HG03103 (cell line): ENCODE measurements around the gene LYAR.

Experiments
- ATAC-seq: cut with Tn5 transposase; IDR thresholded peaks from one replicate; pipeline ENCODE4 v1.9.1; 2021; ENCODE audit warnings: low read depth; ENCODE audit not compliant: unreplicated experiment

Gene LYAR

DNA sequence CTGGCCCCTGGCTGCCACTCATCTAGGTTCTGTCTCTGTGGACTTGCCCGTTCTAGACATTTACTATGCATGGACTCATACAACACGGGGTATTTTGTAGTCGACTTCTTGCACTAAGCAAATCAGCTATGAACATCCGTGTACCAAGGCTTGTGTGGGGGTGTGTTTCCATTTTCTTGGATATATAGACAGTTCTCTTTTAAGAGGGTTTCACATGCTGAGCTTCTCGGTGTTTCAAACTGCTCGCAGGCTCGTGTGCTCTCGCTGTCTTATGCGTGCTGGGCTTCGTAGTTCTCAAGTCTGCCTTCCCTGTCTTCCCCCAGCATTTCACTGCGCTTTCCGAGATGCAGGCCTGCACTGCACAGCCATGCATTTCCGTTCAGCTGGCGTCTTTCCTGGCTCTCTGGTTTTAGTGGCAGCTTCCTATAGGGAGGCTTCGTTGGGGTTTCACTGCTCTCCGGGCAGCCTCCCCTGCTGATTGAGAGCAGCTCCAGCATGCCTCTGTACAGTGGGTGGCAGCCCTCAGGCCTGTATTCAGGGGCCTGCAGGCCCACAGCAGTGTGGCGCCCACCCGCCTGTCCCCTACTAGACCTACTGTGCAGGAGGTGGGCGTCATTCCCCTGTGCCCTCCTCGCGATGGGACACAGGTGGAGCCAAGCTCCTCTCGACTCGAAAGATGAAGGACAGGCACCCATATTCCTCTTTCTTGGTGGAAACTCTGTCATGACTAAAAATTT is 27.7 kb upstream of the LYAR start:
- no peak for ATAC-seq

DNA sequence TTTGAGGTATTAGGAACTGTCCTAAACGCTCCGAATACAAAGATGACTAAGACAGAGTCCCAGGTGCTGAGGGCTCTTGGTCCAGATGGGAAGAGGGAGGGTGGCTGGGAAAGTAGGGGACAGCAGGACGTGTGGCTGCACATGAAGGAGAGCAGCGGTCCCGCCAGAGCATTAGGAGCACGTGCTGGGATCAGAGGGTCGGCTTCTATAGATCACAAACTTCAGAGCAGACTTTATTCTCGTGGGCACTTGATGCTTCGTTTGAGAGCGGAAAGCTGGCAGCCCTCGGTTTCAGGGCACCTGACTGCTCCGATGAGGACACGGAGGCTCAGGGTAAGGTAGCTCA is 26.2 kb upstream of the LYAR start:
- no peak for ATAC-seq

DNA sequence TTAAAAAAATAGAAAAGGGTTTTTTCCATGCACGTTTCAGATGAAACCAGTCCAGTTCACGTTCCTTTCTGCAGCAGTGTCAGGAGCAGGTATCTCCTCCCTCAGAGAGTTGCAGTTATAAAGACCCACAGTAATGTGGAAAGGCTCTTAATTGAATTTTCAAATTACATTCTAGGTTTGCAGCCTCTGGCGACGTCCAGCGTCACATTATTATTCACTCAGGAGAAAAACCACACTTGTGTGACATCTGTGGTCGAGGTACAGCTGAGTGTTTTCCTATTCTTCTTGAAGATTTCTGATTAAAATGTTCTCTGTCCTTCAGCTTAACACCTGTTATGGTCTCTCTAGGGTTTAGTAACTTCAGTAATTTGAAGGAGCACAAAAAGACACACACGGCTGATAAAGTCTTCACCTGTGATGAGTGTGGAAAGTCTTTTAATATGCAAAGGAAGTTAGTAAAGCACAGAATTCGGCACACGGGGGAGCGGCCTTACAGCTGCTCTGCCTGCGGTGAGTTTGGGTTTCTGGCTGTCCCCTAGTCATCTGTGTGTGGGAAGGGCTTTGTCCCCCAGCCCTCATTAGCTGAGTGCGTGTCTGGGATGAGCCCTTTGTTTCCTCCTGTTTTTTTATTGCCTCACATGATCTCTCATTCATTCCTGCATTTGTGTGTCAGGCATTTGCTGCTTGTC is 25.7 kb upstream of the LYAR start:
- no peak for ATAC-seq

DNA sequence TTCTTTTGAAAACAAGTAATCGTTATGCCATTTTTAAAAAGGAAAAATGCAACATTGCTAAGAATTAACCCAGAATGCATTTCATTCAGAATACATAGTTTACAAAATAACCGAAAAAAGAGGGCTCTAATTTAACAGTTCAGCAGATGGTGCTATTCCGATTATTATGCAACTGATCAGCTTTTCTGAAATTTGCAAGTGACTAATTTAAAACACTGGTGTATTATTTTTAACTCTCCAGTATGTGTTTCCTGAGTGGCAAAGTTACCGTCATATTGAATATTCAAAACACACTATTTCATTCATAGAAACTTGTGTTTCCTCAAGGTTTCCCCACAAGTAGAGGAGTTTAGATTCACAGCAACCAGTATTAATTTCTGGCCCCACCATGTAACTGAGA is 21.2 kb upstream of the LYAR start:
- no peak for ATAC-seq

DNA sequence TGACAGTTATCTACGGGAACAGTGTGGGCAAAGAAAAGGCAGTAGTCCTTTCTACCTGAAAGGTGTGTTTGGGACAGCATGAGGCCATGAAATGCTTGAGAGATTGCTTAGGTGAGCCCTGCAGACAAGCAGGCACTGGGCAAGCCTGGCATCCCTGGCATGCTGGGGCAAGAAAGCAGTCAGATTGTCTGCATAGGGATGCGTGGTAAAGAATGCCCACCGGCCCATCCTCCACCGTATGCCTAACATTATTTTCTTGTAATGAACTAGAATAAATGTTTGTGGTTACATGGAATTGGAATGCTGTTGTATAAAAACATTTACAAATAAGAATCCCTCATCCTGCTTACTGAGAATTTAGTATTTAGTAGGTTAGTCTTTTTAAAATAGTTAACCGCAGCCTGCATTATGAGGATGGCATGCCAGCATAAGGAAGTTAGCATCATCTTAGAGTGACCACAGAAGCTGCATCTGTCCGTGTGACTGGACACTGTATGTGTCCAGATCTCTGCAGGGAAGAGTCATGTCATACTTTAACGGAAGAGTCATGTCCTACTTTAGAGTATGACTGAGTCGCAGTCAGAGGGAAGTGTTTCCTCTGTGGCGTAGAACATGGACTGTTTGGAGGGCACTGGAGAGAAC is 19.0 kb upstream of the LYAR start:
- ATAC-seq = no peak

DNA sequence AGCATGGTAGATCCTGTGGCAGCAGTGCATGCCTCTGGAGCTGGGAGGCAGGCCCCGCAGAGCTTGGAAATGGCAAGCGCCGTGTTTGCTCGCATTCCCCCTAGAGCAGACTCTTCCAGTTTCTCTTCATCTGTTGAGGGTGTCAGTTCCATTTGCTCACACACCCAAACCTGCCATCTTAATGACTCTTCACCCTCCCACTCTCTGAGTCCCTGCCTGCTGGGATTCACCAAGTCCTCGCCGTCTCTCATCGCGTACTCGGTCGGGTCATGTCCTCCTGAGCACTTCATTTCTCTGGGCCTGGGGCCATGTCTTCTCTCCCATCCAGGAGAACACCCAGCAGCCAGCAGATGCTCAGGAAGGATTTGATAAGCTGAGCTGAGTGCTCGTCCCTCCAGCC is 17.0 kb upstream of the LYAR start:
- ATAC-seq = no peak

DNA sequence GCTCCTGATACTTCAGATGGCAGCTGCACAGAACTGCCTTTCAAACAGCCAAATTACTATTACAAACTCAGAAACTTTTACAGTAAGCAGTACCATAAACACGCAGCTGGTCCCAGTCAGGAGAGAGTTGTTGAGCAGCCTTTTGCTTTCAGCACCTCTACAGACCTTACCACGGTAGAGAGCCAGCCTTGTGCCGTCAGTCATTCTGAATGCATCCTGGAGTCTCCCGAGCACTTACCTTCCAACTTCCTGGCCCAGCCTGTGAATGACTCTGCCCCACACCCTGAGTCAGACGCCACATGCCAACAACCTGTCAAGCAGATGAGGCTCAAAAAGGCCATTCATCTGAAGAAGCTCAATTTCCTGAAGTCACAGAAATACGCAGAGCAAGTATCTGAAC is 12.5 kb upstream of the LYAR start:
- no peak for ATAC-seq

DNA sequence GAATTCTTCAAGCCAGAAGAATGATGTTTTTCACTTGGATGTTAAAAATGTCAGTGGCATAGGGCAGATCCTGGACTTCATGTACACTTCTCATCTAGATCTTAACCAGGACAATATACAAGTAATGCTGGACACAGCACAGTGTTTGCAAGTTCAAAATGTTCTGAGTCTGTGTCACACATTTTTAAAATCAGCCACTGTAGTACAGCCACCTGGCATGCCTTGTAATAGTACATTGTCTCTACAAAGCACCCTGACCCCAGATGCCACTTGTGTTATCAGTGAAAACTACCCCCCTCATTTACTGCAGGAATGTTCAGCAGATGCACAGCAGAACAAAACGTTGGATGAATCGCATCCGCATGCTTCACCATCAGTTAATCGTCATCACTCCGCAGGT is 12.0 kb upstream of the LYAR start:
- no peak for ATAC-seq

DNA sequence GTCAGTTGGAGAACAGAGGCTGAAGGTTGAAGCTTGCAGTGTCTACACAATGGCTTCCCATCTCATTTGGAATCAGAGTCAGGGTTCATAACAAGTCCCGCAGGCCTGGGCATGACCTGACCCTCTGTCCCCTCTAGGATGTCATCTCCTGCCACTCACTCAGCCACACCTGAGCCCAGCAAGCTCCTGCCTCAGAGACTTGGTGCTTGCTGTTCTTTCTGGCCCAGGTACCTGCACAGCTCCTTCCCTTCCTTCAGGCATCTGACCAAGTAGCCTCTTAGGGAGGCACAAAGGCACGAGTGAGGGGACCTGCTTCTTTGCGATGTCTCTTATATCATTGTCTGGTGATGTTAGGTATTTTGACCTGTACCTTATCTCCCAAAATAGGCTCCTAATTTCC is 9.1 kb upstream of the LYAR start:
- ATAC-seq = no peak

DNA sequence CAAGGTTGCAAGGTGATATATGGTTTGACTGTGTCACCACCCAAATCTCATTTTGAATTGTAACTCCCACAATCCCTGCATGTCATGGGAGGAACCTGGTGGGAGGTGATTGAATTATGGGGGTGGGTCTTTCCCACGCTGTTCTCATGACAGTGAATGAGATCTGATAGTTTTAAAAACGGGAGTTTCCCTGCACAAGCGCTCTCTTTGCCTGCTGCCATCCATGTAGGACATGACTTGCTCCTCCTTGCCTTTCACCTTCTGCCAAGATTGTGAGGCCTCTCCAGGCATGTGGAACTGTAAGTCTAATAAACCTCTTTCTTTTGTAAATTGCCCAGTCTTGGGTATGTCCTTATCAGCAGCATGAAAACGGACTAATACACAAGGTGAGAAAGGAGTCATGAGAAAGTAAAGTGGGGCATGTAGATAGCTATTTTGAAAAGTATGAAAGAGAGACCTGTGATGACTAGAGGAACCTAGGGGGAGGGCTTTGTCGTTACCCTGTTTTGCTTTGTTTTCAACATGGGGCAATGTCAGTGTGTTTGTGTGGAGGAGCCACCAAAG is 6.4 kb upstream of the LYAR start:
- no peak for ATAC-seq

DNA sequence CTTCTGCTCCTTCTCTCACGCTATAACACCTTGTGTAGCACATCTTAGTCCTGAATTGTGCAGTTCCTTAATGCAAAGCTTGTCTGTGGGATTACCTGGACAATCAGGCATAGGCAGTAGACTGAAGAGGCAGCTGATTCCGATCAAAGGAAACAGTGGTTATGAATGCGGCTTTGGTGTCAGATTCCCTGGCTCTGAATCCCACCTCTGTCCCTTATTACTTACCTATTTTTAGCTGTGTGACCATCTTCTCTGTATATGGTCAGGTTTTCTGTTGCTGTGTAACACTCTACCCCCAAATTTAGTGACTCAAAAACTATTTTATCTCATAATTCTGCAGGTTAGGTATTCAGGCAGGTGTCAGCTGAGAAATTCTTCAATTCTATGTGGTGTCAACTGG is 3.3 kb upstream of the LYAR start:
- ATAC-seq = no peak

DNA sequence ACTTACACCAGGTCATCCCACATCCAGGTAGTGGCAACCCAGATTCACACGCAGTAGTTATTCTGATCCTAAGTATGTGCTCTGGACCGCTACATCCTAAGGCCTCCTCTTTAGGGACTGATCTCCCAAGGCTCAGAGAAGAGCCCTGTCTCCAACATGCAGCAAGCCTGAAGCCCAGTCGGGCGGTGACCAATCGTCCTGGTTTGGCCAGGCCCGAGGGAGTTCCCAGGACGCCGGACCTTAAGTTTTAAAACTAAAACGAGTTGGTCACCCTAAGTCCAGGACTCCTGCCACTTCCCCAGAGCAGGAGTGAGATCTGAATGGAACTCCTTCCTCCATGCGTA is 385 bp downstream of the LYAR start:
- ATAC-seq = peak; percentile 10

DNA sequence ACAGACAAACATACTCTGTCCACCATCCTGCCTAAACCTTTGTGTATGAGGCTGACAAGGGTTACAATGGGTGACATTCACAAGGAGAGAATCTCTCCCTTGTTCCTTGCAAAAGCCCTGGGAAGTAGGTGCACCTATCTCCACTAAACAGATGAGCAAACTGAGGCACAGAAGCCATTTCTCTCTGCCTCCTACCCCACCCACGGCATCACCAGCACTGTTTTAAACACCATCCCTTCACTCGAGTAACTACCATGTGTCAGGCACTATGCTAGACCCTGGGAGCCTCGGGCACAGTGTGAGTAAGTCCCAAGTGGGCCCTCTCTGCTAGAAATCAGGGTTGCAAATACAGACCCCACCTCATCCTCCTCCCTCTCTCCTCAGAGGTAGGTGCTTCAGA is 899 bp downstream of the LYAR start:
- ATAC-seq = no peak

DNA sequence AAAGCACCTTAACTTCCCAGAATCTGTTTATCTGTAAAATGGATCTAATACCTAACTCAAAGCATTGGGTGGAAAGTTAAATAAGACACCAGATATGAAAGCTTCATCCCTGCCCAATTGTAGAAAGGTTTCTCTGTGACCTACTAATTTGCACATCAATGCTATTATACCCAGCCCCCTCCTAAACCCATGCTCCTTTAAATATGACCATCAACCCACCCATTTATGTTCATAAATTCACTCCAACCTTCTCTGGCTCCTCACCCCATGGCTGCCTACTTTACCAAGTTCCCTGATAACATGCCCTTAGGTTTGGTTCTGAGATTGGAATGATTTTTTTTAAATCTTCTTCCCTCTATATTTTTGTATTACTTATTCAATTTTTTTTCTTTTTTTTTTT is 1.9 kb downstream of the LYAR start:
- no peak for ATAC-seq

DNA sequence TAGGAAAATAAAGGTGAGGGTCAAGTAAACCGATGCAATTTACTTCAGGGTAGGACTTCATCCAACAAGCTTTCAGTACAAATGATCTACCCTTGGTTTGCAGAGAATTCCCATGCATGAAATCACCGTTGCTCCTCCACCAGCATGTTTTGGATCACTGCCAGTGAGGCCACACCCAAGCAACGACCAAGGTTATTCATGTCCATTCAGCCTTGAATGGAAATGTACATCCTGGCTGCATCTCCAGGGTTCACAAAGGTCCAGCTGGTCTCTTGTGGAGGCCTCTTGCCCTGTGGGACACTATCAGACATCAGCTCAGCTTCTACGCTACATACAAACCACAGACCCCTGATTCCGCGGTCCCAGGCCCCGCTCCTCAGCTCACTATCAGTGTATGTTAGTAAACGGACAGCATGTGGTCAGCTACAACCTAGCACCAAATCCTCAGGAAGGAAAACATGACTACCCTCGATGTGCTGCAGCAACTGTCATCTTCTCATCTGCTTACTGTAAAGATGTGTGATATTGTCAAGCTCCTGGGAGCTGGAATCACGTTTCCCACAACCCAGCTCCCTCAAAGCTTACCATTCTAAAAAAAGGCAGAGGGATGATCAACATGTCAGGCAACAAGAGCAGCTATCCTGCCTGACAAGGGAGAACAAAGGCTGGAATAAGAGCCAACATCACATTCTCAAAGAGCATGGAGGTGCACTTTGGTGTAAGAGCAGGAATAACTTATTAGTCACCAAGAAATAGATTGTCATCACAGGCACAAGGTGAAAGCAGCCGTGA is 4.9 kb downstream of the LYAR start:
- no peak for ATAC-seq

DNA sequence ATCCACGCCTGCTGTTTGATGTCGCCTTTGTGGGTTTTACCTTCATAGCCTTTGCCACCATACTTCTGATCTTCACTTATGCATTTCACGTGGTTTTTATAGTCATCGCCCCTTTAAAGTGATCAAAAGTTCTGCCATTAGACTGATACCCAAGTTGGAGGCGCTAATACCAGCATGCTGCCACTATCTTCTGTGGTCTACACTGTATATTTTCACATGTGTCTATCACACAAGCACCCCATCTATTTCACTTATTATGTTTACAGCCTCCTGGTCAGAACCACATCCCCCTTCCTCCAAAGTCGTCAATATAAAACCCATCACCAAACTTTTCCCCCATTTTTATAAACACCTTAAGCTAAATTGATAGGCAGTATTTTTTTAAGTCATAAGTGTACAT is 8.2 kb downstream of the LYAR start:
- no peak for ATAC-seq

DNA sequence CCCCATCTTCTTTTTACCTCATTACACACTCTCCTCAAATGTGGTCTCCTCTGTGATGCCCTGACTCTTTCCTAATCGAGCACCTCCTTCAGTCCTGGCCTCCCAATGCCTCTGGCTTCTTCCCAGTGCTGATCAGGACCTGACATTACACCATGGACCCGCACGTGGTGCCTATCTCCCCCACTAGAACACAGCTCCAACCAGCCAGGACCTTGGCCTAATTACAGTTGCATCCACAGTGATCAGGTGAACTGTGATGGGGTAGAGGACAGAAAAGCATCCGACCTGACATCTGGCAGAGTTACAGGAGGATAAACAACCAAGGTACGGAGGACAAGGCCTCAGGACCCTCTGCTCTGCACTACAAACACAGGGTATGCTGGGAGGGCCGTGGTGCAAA is 12.4 kb downstream of the LYAR start:
- ATAC-seq = no peak

DNA sequence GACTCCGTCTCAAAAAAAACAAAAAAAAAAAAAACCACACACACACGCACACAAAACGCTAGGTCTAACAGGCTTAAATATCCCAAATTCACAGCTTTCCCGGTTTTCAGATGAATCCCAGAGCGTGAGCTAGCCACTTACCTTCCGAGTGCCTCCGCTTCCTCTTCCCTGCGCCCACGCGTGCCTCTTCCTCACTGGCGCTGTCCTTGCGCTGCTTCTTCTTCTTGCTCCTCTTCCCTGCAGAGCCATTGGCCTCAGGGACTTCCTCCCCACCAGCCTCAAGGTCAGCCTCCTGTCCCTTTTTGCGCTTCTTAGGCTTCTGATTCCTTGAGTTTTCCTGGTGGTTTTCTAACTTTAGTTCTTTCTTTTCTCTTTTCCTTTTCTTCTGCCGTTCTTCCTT is 15.7 kb downstream of the LYAR start:
- no peak for ATAC-seq

DNA sequence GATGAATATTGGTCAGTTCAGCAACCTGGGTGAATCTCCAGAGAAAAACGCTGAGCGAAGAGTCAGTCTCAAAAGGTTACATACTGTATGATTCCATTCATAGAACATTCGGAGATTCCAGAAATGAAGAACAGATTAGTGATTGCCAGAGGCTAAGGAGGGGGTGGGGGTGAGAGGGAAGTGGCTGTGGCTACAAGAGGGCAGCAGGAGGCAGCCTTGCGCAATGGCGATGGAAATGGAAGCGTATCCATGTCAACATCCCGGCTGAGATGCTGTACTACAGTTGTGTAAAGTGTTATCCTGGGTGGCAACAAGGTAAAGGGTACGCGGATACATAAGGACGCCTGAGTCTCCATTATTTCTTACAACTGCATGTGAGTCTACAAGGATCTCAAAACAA is 18.0 kb downstream of the LYAR start:
- no peak for ATAC-seq

DNA sequence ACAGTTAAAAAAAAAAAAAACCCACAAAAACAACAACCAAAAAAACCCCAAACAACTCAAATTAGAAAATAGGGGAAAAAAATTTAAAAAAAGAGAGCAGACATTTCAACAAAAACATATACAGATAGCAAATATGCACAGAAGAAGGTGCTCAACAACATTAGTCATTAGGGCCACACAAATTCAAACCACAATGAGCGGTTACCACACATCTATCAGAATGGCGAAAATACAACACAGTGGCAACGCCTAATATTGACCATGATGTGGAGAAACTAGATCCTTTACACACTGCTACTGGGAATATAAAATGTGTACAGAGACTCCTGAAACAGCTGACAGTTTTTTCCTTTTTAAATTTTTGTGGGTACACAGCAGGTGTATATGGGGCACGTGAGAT is 19.4 kb downstream of the LYAR start:
- ATAC-seq = no peak

DNA sequence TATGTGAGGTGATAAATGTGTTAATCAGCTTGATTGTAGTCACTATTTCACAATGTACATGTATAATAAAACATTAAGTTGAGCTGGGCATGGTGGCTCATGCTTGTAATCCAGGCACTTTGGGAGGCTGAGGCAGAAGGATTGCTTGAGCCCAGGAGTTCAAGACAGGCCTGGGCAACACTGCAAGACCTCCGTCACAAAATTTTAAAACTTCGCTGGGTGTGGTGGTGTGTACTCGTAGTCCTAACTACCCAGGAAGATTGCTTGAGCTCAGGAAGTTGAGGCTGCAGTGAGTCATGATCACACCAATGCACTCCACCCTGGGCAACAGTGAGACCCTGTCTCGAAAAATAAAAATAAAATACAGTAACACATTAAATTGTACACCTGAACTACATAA is 20.1 kb downstream of the LYAR start:
- ATAC-seq = no peak
